GM21737 (cell line): ENCODE data around the gene STIL.

ENCODE experiments used
- ATAC-seq: cut with Tn5 transposase; IDR thresholded peaks from one replicate; pipeline ENCODE4 v1.9.1; 2021; ENCODE audit warnings: mild to moderate bottlenecking, moderate library complexity; ENCODE audit not compliant: unreplicated experiment

Gene STIL

GRCh38 chr1:47238935-47239592, 74.9 kb downstream of the STIL start:
- ATAC-seq, result no peak

GRCh38 chr1:47235806-47236205, 78.1 kb downstream of the STIL start:
- no peak for ATAC-seq

GRCh38 chr1:47235241-47235681, 78.7 kb downstream of the STIL start:
- ATAC-seq, result no peak

GRCh38 chr1:47233186-47233585, 80.8 kb downstream of the STIL start:
- ATAC-seq, result no peak

GRCh38 chr1:47232187-47232874, 81.6 kb downstream of the STIL start, which contains the start of gene TAL1:
Gene TAL1 (minus strand): TSS chr1:47232225. CDS start chr1:47225888, 6,337 bp downstream.
- ATAC-seq, result no peak

GRCh38 chr1:47231301-47232186, 82.4 kb downstream of the STIL start:
- ATAC-seq, result no peak

- no peak for ATAC-seq
These were observed 83.2 kb downstream of the STIL start for GRCh38 chr1:47230692-47231300.

- ATAC-seq, result no peak
These were observed 83.9 kb downstream of the STIL start for GRCh38 chr1:47229886-47230691.

GRCh38 chr1:47229031-47229885, 84.7 kb downstream of the STIL start:
- ATAC-seq, result no peak

- ATAC-seq, result no peak
These were observed 85.3 kb downstream of the STIL start for GRCh38 chr1:47228644-47229030.

GRCh38 chr1:47227341-47228232, 86.4 kb downstream of the STIL start:
- no peak for ATAC-seq

GRCh38 chr1:47226839-47227215, 87.1 kb downstream of the STIL start:
- ATAC-seq, result no peak

- no peak for ATAC-seq
These were observed 87.7 kb downstream of the STIL start for GRCh38 chr1:47226121-47226838.

GRCh38 chr1:47225430-47226100, 88.4 kb downstream of the STIL start:
- no peak for ATAC-seq

- no peak for ATAC-seq
These were observed 89.1 kb downstream of the STIL start for GRCh38 chr1:47224676-47225399.

GRCh38 chr1:47223921-47224675, 89.8 kb downstream of the STIL start:
- ATAC-seq, result no peak
